PC-3 (cell line): Measurements from ENCODE around the gene MYMK. TPM values are rescaled to one million over a fixed set of nuclear protein-coding genes. Genes with fewer than 3 reads are reported as not detected.

Experiments used
- ATAC-seq: fragments of 200-7000 bp; cut with Tn5 transposase; 2 replicates; pipeline ENCODE4 v1.9.1; 2020; ENCODE audit warnings: mild to moderate bottlenecking, moderate library complexity
- BruUV-seq: library from RNA; stranded (reverse); fragments of 400-500 nt; replicated peaks from 2 replicates; lab custom pipeline; 2021; lab: Mats Ljungman, UMichigan
- CTCF ChIA-PET: fragments of 300-600 bp; sonication (Branson Sonifier 250); formaldehyde crosslinking; loops from one replicate; lab custom pipeline; 2022; ENCODE audit warnings: antibody characterized with exemption; lab: Charles Lee
- POLR2A ChIA-PET: fragments of 300-600 bp; sonication (Branson Sonifier 250); formaldehyde crosslinking; loops from one replicate; lab custom pipeline; 2022; ENCODE audit warnings: antibody characterized with exemption; ENCODE audit not compliant: unreplicated experiment; lab: Charles Lee
- DNase-seq: peaks from one replicate; pipeline ENCODE4 v3.0.0-alpha.2; 2015
- H2AFZ ChIP-seq: fragments of 300-600 bp; sonication (generic); 2 replicates; pipeline ENCODE4 v1.6.0; 2016; ENCODE audit warnings: antibody characterized with exemption, low read length
- H3F3A ChIP-seq: fragments of 300-600 bp; sonication (generic); one replicate; pipeline ENCODE4 v1.6.0; 2017; ENCODE audit warnings: antibody characterized with exemption, low read length, control low read depth, mild to moderate bottlenecking; ENCODE audit not compliant: unreplicated experiment
- H3K27ac ChIP-seq: fragments of 300-600 bp; sonication (generic); 2 replicates; pipeline ENCODE4 v1.5.1; 2016; ENCODE audit warnings: mild to moderate bottlenecking, low read length
- H3K27me3 ChIP-seq: fragments of 300-600 bp; sonication (generic); 2 replicates; pipeline ENCODE4 v1.6.1; 2016; ENCODE audit warnings: low read length, mixed read lengths
- H3K36me3 ChIP-seq: fragments of 300-600 bp; sonication (generic); 2 replicates; pipeline ENCODE4 v1.6.1; 2016; ENCODE audit warnings: low read depth, mixed run types, low read length, mixed read lengths
- H3K4me1 ChIP-seq: fragments of 300-600 bp; sonication (generic); 2 replicates; pipeline ENCODE4 v1.5.1; 2016; ENCODE audit warnings: low read length; ENCODE audit not compliant: insufficient read depth
- H3K4me2 ChIP-seq: fragments of 300-600 bp; sonication (generic); 2 replicates; pipeline ENCODE4 v1.6.0; 2016; ENCODE audit warnings: low read length
- H3K4me3 ChIP-seq: fragments of 300-600 bp; sonication (generic); 2 replicates; pipeline ENCODE4 v1.5.1; 2016; ENCODE audit warnings: mild to moderate bottlenecking, low read length, mixed read lengths
- H3K79me2 ChIP-seq: fragments of 300-600 bp; sonication (generic); 2 replicates; pipeline ENCODE4 v1.6.1; 2017; ENCODE audit warnings: low read length, mixed read lengths
- H3K9ac ChIP-seq: fragments of 300-600 bp; sonication (generic); 2 replicates; pipeline ENCODE4 v1.6.0; 2016; ENCODE audit warnings: mild to moderate bottlenecking, low read length
- H3K9me2 ChIP-seq: fragments of 300-600 bp; sonication (generic); replicated peaks from 2 replicates; pipeline ENCODE4 v1.6.1; 2016; ENCODE audit warnings: mixed run types, low read length, mixed read lengths
- H3K9me3 ChIP-seq: fragments of 300-600 bp; sonication (generic); 2 replicates; pipeline ENCODE4 v1.6.1; 2016; ENCODE audit warnings: low read length, mixed read lengths
- H4K20me1 ChIP-seq: fragments of 300-600 bp; sonication (generic); 2 replicates; pipeline ENCODE4 v1.6.1; 2016; ENCODE audit warnings: low read length, mixed read lengths
- EZH2 ChIP-seq: fragments of 300-600 bp; sonication (generic); IDR thresholded peaks from one replicate; pipeline ENCODE4 v1.6.1; 2017; ENCODE audit warnings: antibody characterized with exemption, mild to moderate bottlenecking, low read length; ENCODE audit not compliant: unreplicated experiment
- EZH2phosphoT487 ChIP-seq: fragments of 300-600 bp; sonication (generic); IDR thresholded peaks from 2 replicates; pipeline ENCODE4 v1.6.1; 2018; ENCODE audit warnings: mild to moderate bottlenecking, antibody characterized with exemption, low read length, borderline replicate concordance
- intact Hi-C: fragments of 100-400 bp; cut with micrococcal nuclease; formaldehyde crosslinking; loops from 2 replicates; pipeline ENCODE4 v1.9.0; 2023
- total RNA-seq: library from RNA; depleted of rRNA; stranded (reverse); fragments of >200 nt; gene quantifications from 2 replicates; pipeline ENCODE4 v1.2.3, GENCODE V29; 2014
- TF ChIP-seq, protein P1 (sequence below): fragments of 300-600 bp; sonication (generic); conservative IDR thresholded peaks from 2 replicates; pipeline ENCODE4 v1.5.1; 2017; ENCODE audit warnings: antibody characterized with exemption, low read depth, mild to moderate bottlenecking, low read length

Gene MYMK
- total RNA-seq, 1 experiment from 2014 or later: not detected

DNA sequence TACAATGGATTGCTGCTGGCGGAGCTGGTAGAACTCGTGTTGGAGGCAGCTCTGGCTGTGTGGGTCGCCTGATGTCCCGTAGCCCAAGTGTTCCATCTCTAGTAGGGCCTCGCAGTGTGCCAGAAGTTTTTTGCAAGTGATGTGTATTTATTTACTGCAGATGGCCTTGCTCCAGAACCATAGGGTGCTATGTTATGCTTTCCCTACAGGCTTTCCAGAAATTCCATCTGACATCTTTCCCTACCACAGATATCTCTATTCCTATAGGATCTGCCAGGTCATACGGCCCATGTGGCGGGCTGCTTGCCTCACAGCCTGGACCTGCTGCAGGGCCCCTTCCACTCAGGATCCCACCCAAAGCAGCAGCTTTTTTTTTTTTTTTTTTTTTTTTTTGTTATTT is 26.7 kb upstream of the MYMK start:
- no peak for ATAC-seq
- CTCF ChIA-PET: no interaction called here
- H3K27me3 ChIP-seq: no peaks in the 10 kb centered on the region

DNA sequence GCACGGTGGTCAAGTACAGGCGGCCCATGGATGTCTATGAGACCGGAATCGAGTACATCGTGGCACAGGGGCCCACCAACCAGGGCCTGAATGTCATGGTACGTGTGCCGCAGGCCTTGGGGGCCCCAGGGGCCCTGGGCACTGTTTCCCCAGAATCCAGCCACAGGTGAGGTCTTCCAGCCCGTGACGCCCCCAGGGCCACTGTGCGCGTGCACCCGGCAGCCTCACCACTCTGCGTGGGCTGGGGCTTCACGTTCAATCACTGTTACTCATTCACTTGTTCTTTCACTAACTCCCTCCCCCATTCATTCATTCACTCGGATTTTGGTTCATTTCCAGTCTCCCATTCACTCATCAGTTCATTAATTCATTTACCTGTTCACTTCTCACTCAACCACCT is 22.4 kb upstream of the MYMK start:
- Histone ChIP-seq H3K4me2 (no peak overlapping the region), H3K79me2 (no peaks in the 10 kb centered on the region), H3K4me3 (no peak overlapping the region), H3K9ac (no peak overlapping the region), H2AFZ (no peak overlapping the region), H3F3A (no peaks in the 10 kb centered on the region), H4K20me1 (no peaks in the 10 kb centered on the region), H3K9me2 (no peaks in the 10 kb centered on the region), H3K9me3 (no peaks in the 10 kb centered on the region), H3K27ac (no peak overlapping the region), H3K4me1 (no peaks in the 10 kb centered on the region), H3K27me3 (no peaks in the 10 kb centered on the region), H3K36me3 (no peaks in the 10 kb centered on the region)
- CTCF ChIA-PET: no interaction called here
- DNase-seq (no peak), ATAC-seq (no peak)
- BruUV-seq: no TSS peak
- no peak for TF ChIP-seq EZH2phosphoT487
- TF ChIP-seq, protein P1, sequence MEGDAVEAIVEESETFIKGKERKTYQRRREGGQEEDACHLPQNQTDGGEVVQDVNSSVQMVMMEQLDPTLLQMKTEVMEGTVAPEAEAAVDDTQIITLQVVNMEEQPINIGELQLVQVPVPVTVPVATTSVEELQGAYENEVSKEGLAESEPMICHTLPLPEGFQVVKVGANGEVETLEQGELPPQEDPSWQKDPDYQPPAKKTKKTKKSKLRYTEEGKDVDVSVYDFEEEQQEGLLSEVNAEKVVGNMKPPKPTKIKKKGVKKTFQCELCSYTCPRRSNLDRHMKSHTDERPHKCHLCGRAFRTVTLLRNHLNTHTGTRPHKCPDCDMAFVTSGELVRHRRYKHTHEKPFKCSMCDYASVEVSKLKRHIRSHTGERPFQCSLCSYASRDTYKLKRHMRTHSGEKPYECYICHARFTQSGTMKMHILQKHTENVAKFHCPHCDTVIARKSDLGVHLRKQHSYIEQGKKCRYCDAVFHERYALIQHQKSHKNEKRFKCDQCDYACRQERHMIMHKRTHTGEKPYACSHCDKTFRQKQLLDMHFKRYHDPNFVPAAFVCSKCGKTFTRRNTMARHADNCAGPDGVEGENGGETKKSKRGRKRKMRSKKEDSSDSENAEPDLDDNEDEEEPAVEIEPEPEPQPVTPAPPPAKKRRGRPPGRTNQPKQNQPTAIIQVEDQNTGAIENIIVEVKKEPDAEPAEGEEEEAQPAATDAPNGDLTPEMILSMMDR: no peak
- no peak for TF ChIP-seq EZH2
- POLR2A ChIA-PET: no interaction called here
- intact Hi-C loops: no loop called here

More for the DNA sequence above, 26.7 kb upstream of the MYMK start:
- Histone ChIP-seq H3K9me3 (no peaks in the 10 kb centered on the region), H3K27ac (no peak overlapping the region), H3K4me3 (no peak overlapping the region), H3K4me1 (no peaks in the 10 kb centered on the region), H3K9me2 (no peaks in the 10 kb centered on the region), H3K36me3 (no peaks in the 10 kb centered on the region), H4K20me1 (no peaks in the 10 kb centered on the region), H3K9ac (no peak overlapping the region), H3K4me2 (no peak overlapping the region), H3F3A (no peaks in the 10 kb centered on the region), H2AFZ (no peak overlapping the region), H3K79me2 (no peaks in the 10 kb centered on the region)
- intact Hi-C loops: no loop called here
- no peak for DNase-seq
- POLR2A ChIA-PET: no interaction called here
- TF ChIP-seq EZH2: no peak
- TF ChIP-seq EZH2phosphoT487: no peak
- TF ChIP-seq, protein P1: no peak
- no TSS peak for BruUV-seq

DNA sequence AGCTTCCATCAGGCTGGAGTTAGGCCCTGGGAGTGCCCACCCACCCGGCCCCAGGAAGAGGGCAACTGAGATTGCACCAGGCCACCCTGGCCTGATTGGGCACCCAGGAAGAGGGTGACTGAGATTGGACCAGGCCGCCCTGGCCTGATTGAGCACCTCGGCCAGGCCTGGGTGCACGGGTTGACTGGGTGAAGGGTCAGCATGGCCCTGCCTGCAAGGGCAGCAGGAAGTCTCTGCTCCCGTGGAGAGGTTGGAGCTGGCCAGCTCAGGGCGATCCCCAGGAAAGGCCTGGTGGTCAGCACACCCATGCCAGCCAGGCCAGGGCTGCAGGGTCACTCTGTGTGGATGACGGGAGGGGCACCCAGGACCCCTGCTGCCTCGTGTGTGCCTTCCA is 21.5 kb upstream of the MYMK start:
- H3K36me3 ChIP-seq: no peaks in the 10 kb centered on the region
- H3K79me2 ChIP-seq: no peaks in the 10 kb centered on the region
- ATAC-seq: no peak
- no peaks in the 10 kb centered on the region for H3K9me3 ChIP-seq
- TF ChIP-seq EZH2phosphoT487: no peak
- TF ChIP-seq EZH2: no peak
- TF ChIP-seq, protein P1: no peak
- BruUV-seq: no TSS peak
- H4K20me1 ChIP-seq: no peaks in the 10 kb centered on the region
- no peaks in the 10 kb centered on the region for H3K9me2 ChIP-seq
- POLR2A ChIA-PET: no interaction called here
- H3K4me2 ChIP-seq: no peak overlapping the region
- CTCF ChIA-PET: no interaction called here
- no peak overlapping the region for H3K27ac ChIP-seq
- no peaks in the 10 kb centered on the region for H3F3A ChIP-seq
- H3K27me3 ChIP-seq: no peaks in the 10 kb centered on the region
- H2AFZ ChIP-seq: no peak overlapping the region
- no peak overlapping the region for H3K4me3 ChIP-seq
- no peaks in the 10 kb centered on the region for H3K4me1 ChIP-seq
- intact Hi-C loops: no loop called here
- DNase-seq: no peak
- no peak overlapping the region for H3K9ac ChIP-seq
